ENCODE measurements around the gene CDK5RAP2.

- TF ChIP-seq CTCF (IDR thresholded peaks at IDR 0.05; ENCODE audit: low read depth, low read length), result no peak
- no peak for TF ChIP-seq EZH2phosphoT487 (IDR thresholded peaks at IDR 0.05; ENCODE audit: low read depth)
Observed at GRCh38 chr9:120555839-120556238, 24.1 kb downstream of the CDK5RAP2 start.
